Activated naive CD4-positive, alpha-beta T cell (primary cell): ENCODE data around the gene PDILT.
"Not testable (repeated sequence)": the region's sequence is repeated elsewhere in the genome, so short reads cannot be mapped to it uniquely, and the experiment has no call there.

Experiments
- DNase-seq, 4 experiments: peaks; one replicate each; lab custom pipeline; 2025; lab: John Stamatoyannopoulos, UW

Gene PDILT

GRCh38 chr16:20404637-20405036 is at the start of gene PDILT:
PDILT (minus strand) TSS chr16:20404737; CDS start chr16:20399300, 5,437 bp downstream.
- no peak for DNase-seq

- DNase-seq: not testable (repeated sequence)
Measured at GRCh38 chr16:20453633-20454032, 49.1 kb upstream of the PDILT start.

GRCh38 chr16:20451364-20451763 is 46.8 kb upstream of the PDILT start, which contains the start of gene ACSM2A:
ACSM2A (plus strand) TSS chr16:20451521; CDS start chr16:20460115, 8,594 bp downstream.
- DNase-seq: not testable (repeated sequence)

- not testable (repeated sequence) for DNase-seq
Measured at GRCh38 chr16:20446652-20447393, 42.3 kb upstream of the PDILT start.

- DNase-seq: not testable (repeated sequence)
Measured at GRCh38 chr16:20441859-20442258, 37.3 kb upstream of the PDILT start.

GRCh38 chr16:20441191-20441590 is 36.7 kb upstream of the PDILT start:
- DNase-seq: no peak

GRCh38 chr16:20440731-20441130 is 36.2 kb upstream of the PDILT start:
- DNase-seq: not testable (repeated sequence)

- DNase-seq: not testable (repeated sequence)
Measured at GRCh38 chr16:20439820-20440231, 35.3 kb upstream of the PDILT start.

- DNase-seq: not testable (repeated sequence)
Measured at GRCh38 chr16:20438950-20439349, 34.4 kb upstream of the PDILT start.

- DNase-seq: no peak
Measured at GRCh38 chr16:20430948-20431347, 26.4 kb upstream of the PDILT start.

GRCh38 chr16:20430480-20430879 is 25.9 kb upstream of the PDILT start:
- DNase-seq: not testable (repeated sequence)

GRCh38 chr16:20429499-20429898 is 25.0 kb upstream of the PDILT start:
- not testable (repeated sequence) for DNase-seq

- not testable (repeated sequence) for DNase-seq
Measured at GRCh38 chr16:20427401-20427797, 22.9 kb upstream of the PDILT start.

GRCh38 chr16:20424129-20424866 is 19.8 kb upstream of the PDILT start:
- DNase-seq: no peak

- DNase-seq: not testable (repeated sequence)
Measured at GRCh38 chr16:20423772-20424128, 19.2 kb upstream of the PDILT start.

GRCh38 chr16:20421748-20422147 is 17.2 kb upstream of the PDILT start:
- not testable (repeated sequence) for DNase-seq

GRCh38 chr16:20419093-20419492 is 14.6 kb upstream of the PDILT start:
- not testable (repeated sequence) for DNase-seq

GRCh38 chr16:20415541-20415940 is 11.0 kb upstream of the PDILT start:
- DNase-seq: no peak

- DNase-seq: no peak
Measured at GRCh38 chr16:20411055-20411454, 6.5 kb upstream of the PDILT start.

GRCh38 chr16:20410121-20410723 is 5.7 kb upstream of the PDILT start:
- no peak for DNase-seq

GRCh38 chr16:20409398-20410120 is 5.0 kb upstream of the PDILT start, which contains the start of gene ACSM5:
ACSM5 (plus strand) TSS chr16:20409534; CDS start chr16:20411485, 1,951 bp downstream.
- DNase-seq: no peak

GRCh38 chr16:20402651-20403050 is 1.9 kb downstream of the PDILT start:
- DNase-seq: no peak
